Mesendoderm (in vitro differentiated cells): Measurements from ENCODE around the gene USP7.

Source experiments
- DNase-seq: peaks from one replicate; pipeline ENCODE4 v3.0.0; 2013
- H2AK5ac ChIP-seq: 2 replicates; pipeline ENCODE4 v1.6.1; 2013; ENCODE audit warnings: low read length, inconsistent platforms
- H2BK120ac ChIP-seq: 2 replicates; pipeline ENCODE4 v1.6.1; 2013; ENCODE audit warnings: low read depth, mild to moderate bottlenecking, low read length, moderate library complexity, mixed read lengths
- H2BK15ac ChIP-seq: replicated peaks from 2 replicates; pipeline ENCODE4 v1.6.1; 2013; ENCODE audit warnings: low read depth, mild to moderate bottlenecking, moderate library complexity
- H2BK5ac ChIP-seq: 2 replicates; pipeline ENCODE4 v1.6.1; 2013; ENCODE audit warnings: low read length, inconsistent platforms
- H3K18ac ChIP-seq: 2 replicates; pipeline ENCODE4 v1.6.1; 2013; ENCODE audit warnings: mild to moderate bottlenecking, low read length, mixed read lengths
- H3K23ac ChIP-seq: one replicate; pipeline ENCODE4 v1.6.1; 2013; ENCODE audit warnings: low read length
- H3K27ac ChIP-seq: 2 replicates; pipeline ENCODE4 v1.5.1; 2013; ENCODE audit warnings: low read depth, mild to moderate bottlenecking, inconsistent platforms, low read length, moderate library complexity
- H3K27me3 ChIP-seq: 2 replicates; pipeline ENCODE4 v1.6.1; 2013; ENCODE audit warnings: low read length, control low read depth, mild to moderate bottlenecking, inconsistent platforms; ENCODE audit not compliant: insufficient read depth, poor library complexity
- H3K36me3 ChIP-seq: 2 replicates; pipeline ENCODE4 v1.6.1; 2013; ENCODE audit warnings: low read length, inconsistent platforms; ENCODE audit not compliant: control insufficient read depth, insufficient read depth
- H3K4ac ChIP-seq: one replicate; pipeline ENCODE4 v1.6.1; 2013; ENCODE audit warnings: low read depth, mild to moderate bottlenecking, low read length, moderate library complexity
- H3K4me1 ChIP-seq: 2 replicates; pipeline ENCODE4 v1.6.1; 2013; ENCODE audit warnings: low read depth, low read length, inconsistent platforms; ENCODE audit not compliant: control insufficient read depth
- H3K4me2 ChIP-seq: 2 replicates; pipeline ENCODE4 v1.6.1; 2013; ENCODE audit warnings: low read length
- H3K4me3 ChIP-seq: 2 replicates; pipeline ENCODE4 v1.5.1; 2013; ENCODE audit warnings: mild to moderate bottlenecking, low read length
- H3K56ac ChIP-seq: one replicate; pipeline ENCODE4 v1.6.1; 2013; ENCODE audit warnings: low read length
- H3K79me1 ChIP-seq: 2 replicates; pipeline ENCODE4 v1.6.1; 2013; ENCODE audit warnings: low read length, inconsistent platforms
- H3K79me2 ChIP-seq: 2 replicates; pipeline ENCODE4 v1.6.1; 2013; ENCODE audit warnings: mild to moderate bottlenecking, low read length; ENCODE audit not compliant: control insufficient read depth, insufficient read depth
- H3K9ac ChIP-seq: 2 replicates; pipeline ENCODE4 v1.6.1; 2013; ENCODE audit warnings: low read length, inconsistent platforms
- H4K5ac ChIP-seq: one replicate; pipeline ENCODE4 v1.6.1; 2013; ENCODE audit warnings: low read length
- H4K8ac ChIP-seq: one replicate; pipeline ENCODE4 v1.6.1; 2013; ENCODE audit warnings: low read depth, mild to moderate bottlenecking, control low read depth, low read length, moderate library complexity
- WGBS: extraction: QIAGEN DNeasy Blood & Tissue Kit; methylation state at CpG from one replicate; pipeline ENCODE4 v1.1.7; 2013; ENCODE audit warnings: low lambda C conversion rate, missing lambda C conversion rate; ENCODE audit not compliant: insufficient coverage; ENCODE audit errors: extremely low coverage; 5-methylcytosine and 5-hydroxymethylcytosine counted together

The USP7 gene

GRCh38 chr16:8849411-8850011 is 114.2 kb downstream of the USP7 start:
- Histone ChIP-seq H3K4me1 (no peaks in the 10 kb centered on the region), H3K4ac (no peak overlapping the region)
- DNase-seq: no peak

DNA sequence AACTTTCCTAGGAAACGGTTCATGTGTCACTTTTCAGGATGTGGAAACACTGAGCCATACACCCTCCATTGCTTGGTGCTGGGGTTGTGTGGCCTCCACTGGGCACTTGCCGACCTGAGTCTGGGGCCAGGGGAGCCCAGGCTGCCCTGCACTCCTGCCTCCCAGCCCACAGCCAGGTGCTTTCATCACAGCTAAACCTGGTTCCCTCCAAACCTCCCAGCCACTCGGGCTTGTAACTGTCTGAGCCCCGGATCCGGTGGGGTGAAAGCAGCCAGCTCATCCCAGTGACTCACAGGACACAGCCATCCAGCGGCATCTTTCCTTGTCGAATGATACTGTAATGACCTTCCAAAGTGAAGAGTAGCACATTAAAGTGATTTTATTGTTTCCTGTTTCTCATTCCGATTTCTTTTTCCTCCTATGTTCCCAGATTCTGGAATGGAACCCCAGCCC is 114.7 kb downstream of the USP7 start:
- Histone ChIP-seq H3K4ac (no peak overlapping the region), H3K56ac (no peak overlapping the region), H2AK5ac (no peak overlapping the region), H3K23ac (no peak overlapping the region), H4K8ac (no peak overlapping the region), H3K79me2 (peaks cover 2% of the 10 kb centered on the region), H3K9ac (no peak overlapping the region), H3K18ac (no peak overlapping the region), H4K5ac (no peak overlapping the region), H2BK5ac (no peak overlapping the region), H3K4me2 (no peak overlapping the region), H3K36me3 (peaks cover 11% of the 10 kb centered on the region), H2BK15ac (no peak overlapping the region), H3K4me3 (no peak overlapping the region), H3K79me1 (peaks cover 7% of the 10 kb centered on the region), H3K4me1 (no peaks in the 10 kb centered on the region), H3K27me3 (no peaks in the 10 kb centered on the region), H3K27ac (peak overlapping the region; percentile 13), H2BK120ac (no peak overlapping the region)
- WGBS: no CpG with 5 or more reads among the region's 8 CpGs
- no peak for DNase-seq

More at GRCh38 chr16:8849411-8850011, 114.2 kb downstream of the USP7 start:
- no peak overlapping the region for H2BK15ac ChIP-seq
- no peak overlapping the region for H2BK120ac ChIP-seq
- H3K79me2 ChIP-seq: peaks cover 2% of the 10 kb centered on the region
- no peak overlapping the region for H3K56ac ChIP-seq
- no peak overlapping the region for H3K9ac ChIP-seq
- H3K4me2 ChIP-seq: no peak overlapping the region
- H3K27ac ChIP-seq: no peak overlapping the region
- no peak overlapping the region for H3K18ac ChIP-seq
- peaks cover 11% of the 10 kb centered on the region for H3K36me3 ChIP-seq
- peaks cover 7% of the 10 kb centered on the region for H3K79me1 ChIP-seq
- no peak overlapping the region for H2AK5ac ChIP-seq
- H2BK5ac ChIP-seq: no peak overlapping the region
- WGBS: no CpG with 5 or more reads among the region's 19 CpGs
- H3K4me3 ChIP-seq: no peak overlapping the region
- H4K5ac ChIP-seq: no peak overlapping the region
- H3K23ac ChIP-seq: no peak overlapping the region
- H3K27me3 ChIP-seq: no peaks in the 10 kb centered on the region
- no peak overlapping the region for H4K8ac ChIP-seq

GRCh38 chr16:8848231-8848938 is 115.3 kb downstream of the USP7 start:
- H3K36me3 ChIP-seq: peaks cover 11% of the 10 kb centered on the region
- no peak overlapping the region for H4K8ac ChIP-seq
- peaks cover 7% of the 10 kb centered on the region for H3K79me1 ChIP-seq
- no peak overlapping the region for H4K5ac ChIP-seq
- no peak overlapping the region for H3K4me2 ChIP-seq
- no peak overlapping the region for H3K4ac ChIP-seq
- H2BK120ac ChIP-seq: no peak overlapping the region
- H2BK15ac ChIP-seq: no peak overlapping the region
- H3K27me3 ChIP-seq: no peaks in the 10 kb centered on the region
- no peak overlapping the region for H2AK5ac ChIP-seq
- H3K56ac ChIP-seq: no peak overlapping the region
- no peak overlapping the region for H3K4me3 ChIP-seq
- no CpG with 5 or more reads among the region's 26 CpGs for WGBS
- no peak overlapping the region for H3K9ac ChIP-seq
- no peak overlapping the region for H2BK5ac ChIP-seq
- H3K23ac ChIP-seq: no peak overlapping the region
- peak overlapping the region; percentile 13 for H3K27ac ChIP-seq
- peaks cover 2% of the 10 kb centered on the region for H3K79me2 ChIP-seq
- H3K4me1 ChIP-seq: no peaks in the 10 kb centered on the region
- H3K18ac ChIP-seq: no peak overlapping the region
- DNase-seq: no peak

- Histone ChIP-seq H3K79me1 (peaks cover 7% of the 10 kb centered on the region), H3K4me1 (no peaks in the 10 kb centered on the region), H2BK120ac (no peak overlapping the region), H3K36me3 (peaks cover 11% of the 10 kb centered on the region), H3K9ac (no peak overlapping the region), H2BK15ac (no peak overlapping the region), H3K4me3 (no peak overlapping the region), H3K79me2 (peaks cover 2% of the 10 kb centered on the region), H3K4me2 (no peak overlapping the region), H4K8ac (no peak overlapping the region), H2AK5ac (no peak overlapping the region), H2BK5ac (no peak overlapping the region), H3K27me3 (no peaks in the 10 kb centered on the region), H3K56ac (no peak overlapping the region), H3K27ac (no peak overlapping the region), H3K4ac (no peak overlapping the region), H3K18ac (no peak overlapping the region), H3K23ac (no peak overlapping the region), H4K5ac (no peak overlapping the region)
- no peak for DNase-seq
- WGBS: no CpG with 5 or more reads among the region's 15 CpGs
Observed at GRCh38 chr16:8847623-8848022, 116.1 kb downstream of the USP7 start.

DNA sequence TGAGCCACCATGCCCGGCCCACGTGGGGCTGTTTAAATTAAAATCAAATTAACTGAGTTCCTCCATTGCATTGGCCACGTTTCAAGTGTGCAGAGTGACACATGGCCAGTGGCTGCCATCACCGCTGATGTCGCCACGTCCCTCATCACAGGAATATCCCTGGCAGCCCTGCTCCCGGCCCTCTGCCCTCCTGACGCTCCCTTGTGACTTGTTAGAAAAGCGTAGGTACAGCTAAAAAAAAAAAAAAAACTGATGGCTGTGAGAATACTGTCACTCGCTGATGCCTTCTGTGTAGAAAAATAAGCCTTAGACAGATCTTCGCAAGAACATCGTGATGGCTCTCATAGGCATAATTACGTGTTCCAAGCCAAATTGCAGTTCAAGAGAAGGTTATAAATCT is 116.6 kb downstream of the USP7 start:
- no peaks in the 10 kb centered on the region for H3K4me1 ChIP-seq
- no peak overlapping the region for H2BK120ac ChIP-seq
- H4K8ac ChIP-seq: no peak overlapping the region
- H3K4me2 ChIP-seq: no peak overlapping the region
- WGBS: no CpG with 5 or more reads among the region's 13 CpGs
- no peak overlapping the region for H2AK5ac ChIP-seq
- no peak overlapping the region for H3K4me3 ChIP-seq
- H3K56ac ChIP-seq: no peak overlapping the region
- peaks cover 7% of the 10 kb centered on the region for H3K79me1 ChIP-seq
- no peak overlapping the region for H3K18ac ChIP-seq
- H4K5ac ChIP-seq: no peak overlapping the region
- H3K4ac ChIP-seq: no peak overlapping the region
- H2BK5ac ChIP-seq: no peak overlapping the region
- no peak for DNase-seq
- peaks cover 2% of the 10 kb centered on the region for H3K79me2 ChIP-seq
- H3K9ac ChIP-seq: no peak overlapping the region
- H2BK15ac ChIP-seq: no peak overlapping the region
- H3K23ac ChIP-seq: no peak overlapping the region
- H3K36me3 ChIP-seq: peaks cover 11% of the 10 kb centered on the region
- no peaks in the 10 kb centered on the region for H3K27me3 ChIP-seq
- H3K27ac ChIP-seq: no peak overlapping the region
